HCT116 (cell line): Measurements from ENCODE around the gene LDAH.

Source experiments
- CTCF ChIP-seq, 3 experiments: fragments of 200-600 bp in 1 of 3; sonication (generic) in 1 of 3; IDR thresholded peaks in 2 of 3; conservative IDR thresholded peaks in 1 of 3; 2 replicates each; pipeline ENCODE4 v1.5.1; 2012 to 2017; ENCODE audit warnings: low read depth in 2 of 3, low read length in 2 of 3, antibody characterized with exemption in 1 of 3, borderline replicate concordance in 1 of 3, control low read depth in 1 of 3, mild to moderate bottlenecking in 1 of 3, mixed read lengths in 1 of 3, mixed run types in 1 of 3, moderate library complexity in 1 of 3; ENCODE audit not compliant: insufficient read depth in 1 of 3
- EZH2phosphoT487 ChIP-seq: fragments of 200-600 bp; IDR thresholded peaks from 2 replicates; pipeline ENCODE4 v1.6.1; 2018; ENCODE audit warnings: antibody characterized with exemption, borderline replicate concordance
- REST ChIP-seq: IDR thresholded peaks from 2 replicates; pipeline ENCODE4 v1.6.1; 2012; ENCODE audit warnings: low read depth
- SP1 ChIP-seq: IDR thresholded peaks from 2 replicates; pipeline ENCODE4 v1.6.1; 2012; ENCODE audit warnings: low read depth
- SRF ChIP-seq: IDR thresholded peaks from 2 replicates; pipeline ENCODE4 v1.6.1; 2012; ENCODE audit warnings: low read depth
- YY1 ChIP-seq: IDR thresholded peaks from 2 replicates; pipeline ENCODE4 v1.6.1; 2011; ENCODE audit warnings: low read length, low read depth, moderate library complexity, mild to moderate bottlenecking; ENCODE audit not compliant: insufficient replicate concordance; ENCODE audit errors: extremely low read depth
- ZFX ChIP-seq: fragments of 450-650 bp; IDR thresholded peaks from 2 replicates; pipeline ENCODE4 v1.6.1; 2017
- TF ChIP-seq, protein P1 (sequence below): IDR thresholded peaks from 2 replicates; pipeline ENCODE4 v1.6.1; 2011; ENCODE audit warnings: mild to moderate bottlenecking, low read length, moderate library complexity; ENCODE audit not compliant: insufficient replicate concordance; ENCODE audit errors: extremely low read depth

DNA sequence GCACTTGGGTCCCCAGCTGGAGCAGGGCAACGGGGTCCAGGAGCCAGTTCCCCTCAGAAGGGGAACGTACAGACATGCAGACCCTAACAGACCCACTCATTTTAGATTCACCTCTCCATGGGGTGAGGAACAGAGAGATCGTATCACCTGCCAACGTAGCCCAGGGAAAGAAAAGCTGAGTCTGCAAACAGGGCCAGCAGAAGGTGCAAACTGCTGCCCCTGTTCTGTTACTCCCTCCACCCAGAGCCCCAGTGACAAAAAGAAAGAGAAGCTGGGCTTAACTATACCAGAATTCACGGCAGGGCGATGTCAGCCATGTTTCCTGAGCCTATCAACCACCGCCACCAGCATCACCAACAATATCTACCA, 171.2 kb downstream of the LDAH start:
- TF ChIP-seq CTCF (IDR thresholded peaks at IDR 0.05 in 2 of 3, conservative IDR thresholded peaks at IDR 0.05 in 1 of 3; ENCODE audit: borderline replicate concordance in 1 of 3, insufficient read depth in 1 of 3, low read depth in 2 of 3, low read length in 2 of 3) (no peak), EZH2phosphoT487 (no peak), ZFX (no peak), SRF (no peak), YY1 (no peak), SP1 (no peak), REST (no peak)
- TF ChIP-seq, protein P1, sequence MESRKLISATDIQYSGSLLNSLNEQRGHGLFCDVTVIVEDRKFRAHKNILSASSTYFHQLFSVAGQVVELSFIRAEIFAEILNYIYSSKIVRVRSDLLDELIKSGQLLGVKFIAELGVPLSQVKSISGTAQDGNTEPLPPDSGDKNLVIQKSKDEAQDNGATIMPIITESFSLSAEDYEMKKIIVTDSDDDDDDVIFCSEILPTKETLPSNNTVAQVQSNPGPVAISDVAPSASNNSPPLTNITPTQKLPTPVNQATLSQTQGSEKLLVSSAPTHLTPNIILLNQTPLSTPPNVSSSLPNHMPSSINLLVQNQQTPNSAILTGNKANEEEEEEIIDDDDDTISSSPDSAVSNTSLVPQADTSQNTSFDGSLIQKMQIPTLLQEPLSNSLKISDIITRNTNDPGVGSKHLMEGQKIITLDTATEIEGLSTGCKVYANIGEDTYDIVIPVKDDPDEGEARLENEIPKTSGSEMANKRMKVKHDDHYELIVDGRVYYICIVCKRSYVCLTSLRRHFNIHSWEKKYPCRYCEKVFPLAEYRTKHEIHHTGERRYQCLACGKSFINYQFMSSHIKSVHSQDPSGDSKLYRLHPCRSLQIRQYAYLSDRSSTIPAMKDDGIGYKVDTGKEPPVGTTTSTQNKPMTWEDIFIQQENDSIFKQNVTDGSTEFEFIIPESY = no peak
